GM19395 (cell line): ENCODE results near the gene SORCS3.

Source experiments
- ATAC-seq: cut with Tn5 transposase; IDR thresholded peaks from one replicate; pipeline ENCODE4 v1.9.1; 2021; ENCODE audit warnings: mild to moderate bottlenecking, moderate library complexity; ENCODE audit not compliant: unreplicated experiment

Gene SORCS3

DNA sequence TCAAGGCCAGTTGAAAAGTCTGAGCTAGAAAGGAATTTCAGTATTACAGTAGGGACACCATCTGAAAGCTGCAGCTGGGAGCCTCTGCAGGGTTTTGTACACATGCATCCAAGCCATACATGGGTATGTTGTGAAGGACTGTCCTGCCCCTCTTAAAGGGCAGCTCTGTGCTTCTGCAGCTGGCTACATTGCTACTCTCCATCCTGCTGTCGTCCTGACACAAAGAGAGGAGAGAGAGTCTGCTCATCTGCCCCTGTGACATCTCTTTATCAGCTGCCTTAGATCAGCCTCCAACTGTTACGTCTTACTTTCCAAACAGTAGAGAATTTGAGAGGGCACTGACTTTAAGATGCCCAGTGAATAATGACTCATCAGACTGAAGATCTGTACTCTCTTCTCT, 602.7 kb downstream of the SORCS3 start:
- no peak for ATAC-seq

GRCh38 chr10:105247831-105248499, 606.9 kb downstream of the SORCS3 start:
- ATAC-seq = no peak

DNA sequence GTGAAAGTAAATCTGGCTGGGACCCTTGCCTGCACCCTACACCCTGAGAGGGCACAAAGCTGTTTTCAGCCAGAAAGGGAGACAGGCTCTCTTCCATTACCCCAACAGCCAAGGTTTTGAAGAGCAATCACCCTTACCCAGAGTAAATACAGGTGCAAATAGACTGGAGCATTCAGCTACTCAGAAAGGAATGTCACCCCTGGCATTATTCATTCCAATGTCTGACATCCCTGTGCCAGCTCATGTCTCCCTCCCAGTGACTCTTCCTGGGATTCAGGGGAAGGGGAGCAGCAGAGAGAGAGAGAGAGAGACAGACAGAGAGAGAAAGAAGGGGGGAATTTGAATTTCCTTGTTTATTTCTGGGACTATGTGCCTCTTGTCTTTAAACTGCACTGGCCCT, 611.8 kb downstream of the SORCS3 start:
- ATAC-seq = no peak

GRCh38 chr10:105253515-105254212, 612.6 kb downstream of the SORCS3 start:
- ATAC-seq = no peak

- no peak for ATAC-seq
Observed at GRCh38 chr10:105258036-105258673, 617.1 kb downstream of the SORCS3 start.

DNA sequence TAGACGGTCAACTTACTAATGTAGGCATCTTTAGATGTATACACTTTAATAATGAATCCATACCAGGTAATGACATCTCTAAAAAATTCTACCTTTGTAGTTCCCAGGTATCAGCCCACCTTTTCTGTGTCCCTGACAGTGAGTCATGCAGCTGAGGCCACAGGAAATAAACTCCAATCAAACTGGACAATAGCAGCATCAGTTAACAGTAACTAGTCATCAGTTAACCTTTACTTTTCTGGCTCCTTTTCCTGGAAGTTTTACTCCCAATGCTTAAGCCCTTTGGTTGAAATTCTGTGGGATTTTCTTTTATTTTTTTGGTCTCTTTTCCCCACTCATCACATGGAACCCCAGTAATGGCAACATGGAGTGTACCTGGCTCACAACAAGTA, 617.6 kb downstream of the SORCS3 start:
- ATAC-seq = no peak

GRCh38 chr10:105259201-105259600, 618.1 kb downstream of the SORCS3 start:
- ATAC-seq = no peak

DNA sequence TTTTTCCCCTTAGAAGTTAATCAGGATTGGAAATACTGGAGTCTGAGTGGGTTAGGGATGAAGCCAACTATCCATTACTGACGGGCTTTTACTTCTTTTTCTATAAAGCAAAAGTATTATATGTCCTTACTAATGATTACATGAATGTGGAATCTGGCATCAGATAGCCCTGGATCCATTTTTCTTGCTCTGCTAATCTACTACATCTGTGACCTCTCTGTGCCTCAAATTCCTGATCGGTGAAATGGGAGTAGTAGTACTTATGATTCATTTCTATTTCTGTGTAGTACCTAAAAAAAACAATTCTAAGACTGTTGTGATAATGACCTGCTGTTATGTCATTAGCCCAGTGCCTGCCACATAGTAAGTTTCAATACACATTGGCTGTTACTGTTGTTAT, 621.6 kb downstream of the SORCS3 start:
- ATAC-seq = no peak

DNA sequence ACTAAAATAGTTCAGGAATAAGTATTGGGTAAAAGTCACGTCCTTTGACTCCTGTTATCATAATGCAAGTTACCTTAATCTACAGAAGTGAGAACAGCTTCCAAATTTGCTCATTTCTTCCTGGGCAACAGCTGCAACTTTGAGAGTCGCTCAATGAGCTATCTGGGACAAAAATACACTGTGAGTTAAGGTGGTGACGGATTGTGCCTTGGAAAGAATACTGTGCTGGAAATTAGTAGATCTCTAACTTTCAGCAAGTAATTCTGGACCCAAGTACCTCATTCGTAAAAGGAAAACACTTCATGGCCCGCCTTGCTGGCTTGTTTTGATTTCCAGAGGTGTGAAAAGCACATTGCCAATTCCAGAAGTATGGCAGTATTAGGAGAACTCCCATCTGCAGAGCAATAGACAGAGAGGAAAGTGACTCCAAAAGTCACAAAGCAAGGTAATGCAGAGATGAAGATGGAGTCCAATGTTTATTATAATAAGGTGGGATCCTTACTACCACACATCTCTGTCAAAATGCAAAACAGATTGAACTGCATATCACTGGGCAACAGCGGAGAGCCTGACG, 626.0 kb downstream of the SORCS3 start:
- ATAC-seq = no peak

DNA sequence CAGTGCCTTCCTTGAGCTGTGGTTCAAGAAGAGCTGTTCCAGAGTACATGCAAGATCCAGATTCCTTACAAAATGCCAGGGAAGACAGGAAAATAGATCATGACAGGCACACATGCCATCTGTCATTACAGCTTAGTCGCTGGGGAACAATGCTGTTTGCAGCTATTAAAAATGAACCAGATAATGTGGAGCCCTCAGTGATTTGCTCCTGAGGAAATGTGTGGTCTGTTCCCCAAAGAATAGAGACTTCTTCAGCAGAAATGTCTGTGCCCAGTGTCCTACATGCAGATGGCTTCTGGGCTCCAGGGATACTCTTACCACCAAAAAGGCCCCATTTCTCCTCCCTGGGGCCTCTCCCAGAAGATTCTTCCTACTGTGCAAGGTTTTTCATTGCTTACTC, 627.9 kb downstream of the SORCS3 start:
- no peak for ATAC-seq

- ATAC-seq = no peak
Observed at GRCh38 chr10:105269689-105270088, 628.6 kb downstream of the SORCS3 start.

DNA sequence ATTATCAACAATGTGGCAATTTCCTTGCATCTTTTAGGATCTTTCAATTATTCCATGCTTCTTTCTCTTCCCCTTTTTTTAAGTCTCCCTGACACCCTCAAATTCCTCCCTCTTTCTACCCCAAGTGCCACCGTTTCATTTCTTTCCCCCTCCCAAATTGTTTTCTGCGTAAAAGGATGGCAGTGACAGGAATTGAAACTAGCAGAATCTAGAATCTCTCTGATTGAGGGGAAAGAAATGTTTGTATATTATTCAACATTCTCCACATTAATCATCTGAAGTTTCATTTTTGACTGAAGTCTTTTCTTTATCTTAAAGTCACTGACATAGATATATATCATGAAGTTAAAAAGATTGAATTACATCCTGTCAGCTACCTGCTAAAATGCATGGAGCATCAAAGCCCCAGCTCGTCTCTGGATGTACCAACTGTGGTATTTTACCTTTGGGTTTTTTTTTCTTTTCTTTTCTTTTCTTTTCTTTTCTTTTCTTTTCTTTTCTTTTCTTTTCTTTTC, 633.5 kb downstream of the SORCS3 start:
- no peak for ATAC-seq

GRCh38 chr10:105278439-105278838, 637.3 kb downstream of the SORCS3 start:
- no peak for ATAC-seq

- no peak for ATAC-seq
Observed at GRCh38 chr10:105279101-105279500, 638.0 kb downstream of the SORCS3 start.

GRCh38 chr10:105280895-105281294, 639.8 kb downstream of the SORCS3 start:
- ATAC-seq = no peak

- no peak for ATAC-seq
Observed at GRCh38 chr10:105284476-105285215, 643.6 kb downstream of the SORCS3 start.

- ATAC-seq = no peak
Observed at GRCh38 chr10:105288026-105288425, 646.9 kb downstream of the SORCS3 start.

GRCh38 chr10:105288613-105289012, 647.5 kb downstream of the SORCS3 start:
- ATAC-seq = no peak

GRCh38 chr10:105291571-105291970, 650.5 kb downstream of the SORCS3 start:
- ATAC-seq = no peak

GRCh38 chr10:105292236-105292635, 651.1 kb downstream of the SORCS3 start:
- ATAC-seq = no peak
